ENCODE data around the gene P2RX7.
"Not testable (repeated sequence)": the region's sequence is repeated elsewhere in the genome, so short reads cannot be mapped to it uniquely, and the experiment has no call there.

The P2RX7 gene

DNA sequence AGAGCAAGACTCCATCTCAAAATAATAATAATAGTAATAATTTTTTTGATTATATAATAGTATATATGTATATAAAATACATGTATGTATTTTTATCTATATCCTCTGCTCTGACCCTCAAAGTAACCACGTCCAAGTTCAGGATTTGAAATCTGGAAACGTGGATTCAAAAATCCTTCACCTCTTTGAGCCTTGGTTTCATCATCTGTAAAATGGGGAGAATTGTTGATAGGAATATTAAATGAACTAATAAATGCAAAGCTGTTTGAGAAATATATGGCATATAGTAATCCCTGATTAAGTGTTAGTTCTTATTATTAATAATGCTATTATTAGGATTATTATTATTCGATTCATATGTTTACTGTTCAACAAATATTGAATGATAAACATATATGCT, 2.6 kb downstream of the P2RX7 start:
- no peak for DNase-seq (ENCODE audit: low spot score)

GRCh38 chr12:121137512-121137911, 4.8 kb downstream of the P2RX7 start:
- DNase-seq (ENCODE audit: low spot score), result no peak

GRCh38 chr12:121138284-121138683, 5.6 kb downstream of the P2RX7 start:
- no peak for DNase-seq (ENCODE audit: low spot score)

GRCh38 chr12:121139286-121139685, 6.6 kb downstream of the P2RX7 start:
- no peak for DNase-seq (ENCODE audit: low spot score)

- no peak for DNase-seq (ENCODE audit: low spot score)
These were observed 9.7 kb downstream of the P2RX7 start for GRCh38 chr12:121142171-121142950.

GRCh38 chr12:121144416-121144914, 11.8 kb downstream of the P2RX7 start:
- no peak for DNase-seq (ENCODE audit: low spot score)

- peak; percentile 35 for DNase-seq (ENCODE audit: low spot score)
These were observed 12.5 kb downstream of the P2RX7 start for GRCh38 chr12:121145221-121145620.

DNA sequence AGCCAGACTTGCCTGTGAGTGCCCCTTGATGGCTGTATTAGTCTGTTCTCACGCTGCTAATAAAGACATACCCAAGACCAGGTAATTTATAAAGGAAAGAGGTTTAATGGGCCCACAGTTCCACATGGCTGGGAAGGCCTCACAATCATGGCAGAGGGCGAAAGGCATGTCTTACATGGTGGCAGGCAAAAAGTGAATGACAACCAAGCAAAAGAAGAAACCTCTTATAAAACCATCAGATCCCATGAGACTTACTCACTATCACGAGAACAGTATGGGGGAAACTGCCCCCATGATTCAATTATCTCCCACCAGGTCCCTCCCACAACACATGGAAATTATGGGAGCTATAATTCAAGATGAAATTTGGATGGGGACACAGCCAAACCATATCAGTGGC, 16.6 kb downstream of the P2RX7 start:
- DNase-seq (ENCODE audit: low spot score), result not testable (repeated sequence)

GRCh38 chr12:121154793-121155375, 22.2 kb downstream of the P2RX7 start:
- DNase-seq (ENCODE audit: low spot score), result no peak

GRCh38 chr12:121156365-121156764, 23.7 kb downstream of the P2RX7 start:
- no peak for DNase-seq (ENCODE audit: low spot score)

- DNase-seq (ENCODE audit: low spot score), result no peak
These were observed 25.4 kb downstream of the P2RX7 start for GRCh38 chr12:121158085-121158484.

DNA sequence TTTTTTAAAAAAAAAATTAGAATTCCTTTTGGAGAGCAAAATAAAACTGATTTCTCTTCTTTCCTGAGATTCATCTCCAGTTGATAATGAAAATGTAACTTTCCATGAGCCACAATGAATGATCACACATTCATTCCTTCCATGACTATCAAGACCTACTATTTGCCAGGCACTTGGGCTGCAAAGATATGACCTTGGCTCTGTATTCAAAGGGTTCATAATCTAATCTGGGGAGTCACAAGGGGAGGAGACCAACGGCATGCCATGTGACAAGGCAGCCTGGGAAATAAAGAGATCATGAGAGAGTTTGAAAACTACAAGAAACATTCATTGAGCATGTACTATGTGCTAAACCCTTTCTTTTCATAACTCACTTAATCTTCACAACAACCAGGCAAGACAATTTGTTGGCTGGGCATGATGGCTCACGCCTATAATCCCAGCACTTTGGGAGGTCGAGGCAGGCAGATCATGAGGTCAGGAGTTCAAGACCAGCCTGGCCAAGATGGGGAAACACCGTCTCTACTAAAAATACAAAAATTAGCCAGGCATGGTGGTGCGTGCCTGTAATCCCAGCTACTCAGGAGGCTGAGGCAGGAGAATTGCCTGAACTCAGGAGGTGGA, 26.2 kb downstream of the P2RX7 start:
- not testable (repeated sequence) for DNase-seq (ENCODE audit: low spot score)

DNA sequence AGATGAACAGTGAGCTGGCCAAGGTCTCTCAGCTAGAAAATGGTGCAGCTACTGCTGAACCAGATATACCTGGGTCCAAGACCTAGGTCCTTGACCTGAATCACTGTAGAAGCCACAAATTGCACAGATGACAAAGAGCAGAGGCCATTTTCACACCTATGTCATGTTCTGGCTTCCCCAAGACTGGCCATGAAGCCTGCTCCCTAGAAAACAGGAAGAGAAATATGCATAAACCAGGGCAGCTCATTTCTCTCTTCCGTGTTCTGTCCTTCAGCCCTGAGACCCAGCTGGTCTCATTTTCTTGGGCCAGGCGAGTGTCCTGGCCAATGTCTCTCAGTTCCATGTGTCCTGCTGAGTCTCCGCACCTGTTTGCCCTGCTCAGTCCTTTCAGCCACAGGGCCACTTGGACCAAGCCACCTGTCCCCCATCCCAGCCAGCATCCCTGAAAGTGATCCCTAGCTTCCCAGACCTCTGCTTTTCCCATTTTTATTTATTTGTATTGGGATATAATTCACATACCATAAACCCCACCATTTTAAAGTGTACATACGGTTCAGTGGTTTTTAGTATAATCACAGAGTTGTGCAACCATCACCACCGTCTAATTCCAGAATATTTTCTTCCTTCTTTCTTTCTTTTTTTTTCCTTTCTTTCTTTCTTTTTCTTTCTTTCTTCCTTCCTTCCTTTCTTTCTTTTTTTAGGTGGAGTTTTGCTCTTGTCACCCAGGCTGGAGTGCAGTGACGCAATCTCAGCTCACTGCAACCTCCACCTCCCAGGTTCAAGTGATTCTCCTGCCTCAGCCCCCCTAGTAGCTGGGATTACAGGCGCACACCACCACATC, 27.0 kb downstream of the P2RX7 start:
- DNase-seq (ENCODE audit: low spot score), result no peak

DNA sequence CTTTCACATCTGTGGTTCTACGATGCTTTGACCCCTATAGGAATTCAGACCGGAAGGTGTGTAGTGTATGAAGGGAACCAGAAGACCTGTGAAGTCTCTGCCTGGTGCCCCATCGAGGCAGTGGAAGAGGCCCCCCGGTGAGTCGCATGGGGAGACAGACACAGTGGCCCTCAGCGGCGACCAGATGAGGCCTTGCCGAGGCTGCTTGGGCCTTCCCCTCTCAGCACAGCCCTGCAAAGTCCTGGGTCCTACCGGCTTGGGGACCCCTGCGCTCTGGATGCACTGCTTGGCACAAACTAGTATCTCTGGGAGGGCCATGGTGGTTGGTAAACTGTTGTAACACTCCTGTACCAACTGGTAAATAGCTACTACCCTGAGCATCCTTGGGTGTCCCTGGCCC, 29.7 kb downstream of the P2RX7 start:
- DNase-seq (ENCODE audit: low spot score), result no peak

- no peak for DNase-seq (ENCODE audit: low spot score)
These were observed 30.3 kb downstream of the P2RX7 start for GRCh38 chr12:121162985-121163384.

DNA sequence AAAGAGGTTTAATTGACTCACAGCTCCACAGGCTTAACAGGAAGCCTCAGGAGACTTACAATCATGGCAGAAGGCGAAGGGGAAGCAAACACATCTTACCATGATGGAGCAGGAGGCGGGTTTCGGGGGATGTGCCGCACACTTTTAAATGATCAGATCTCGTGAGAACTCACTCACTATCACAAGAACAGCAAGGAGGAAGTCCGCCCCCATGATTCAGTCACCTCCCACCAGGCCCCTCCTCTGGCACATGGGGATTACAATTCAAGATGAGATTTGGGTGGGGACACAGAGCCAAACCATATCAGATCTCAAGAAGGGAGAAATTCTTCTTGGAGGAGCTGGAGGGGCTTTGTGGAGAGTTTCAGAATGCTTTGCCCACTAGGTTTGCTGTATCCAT, 32.2 kb downstream of the P2RX7 start:
- DNase-seq (ENCODE audit: low spot score), result not testable (repeated sequence)

GRCh38 chr12:121165316-121165715, 32.6 kb downstream of the P2RX7 start:
- DNase-seq (ENCODE audit: low spot score), result no peak

DNA sequence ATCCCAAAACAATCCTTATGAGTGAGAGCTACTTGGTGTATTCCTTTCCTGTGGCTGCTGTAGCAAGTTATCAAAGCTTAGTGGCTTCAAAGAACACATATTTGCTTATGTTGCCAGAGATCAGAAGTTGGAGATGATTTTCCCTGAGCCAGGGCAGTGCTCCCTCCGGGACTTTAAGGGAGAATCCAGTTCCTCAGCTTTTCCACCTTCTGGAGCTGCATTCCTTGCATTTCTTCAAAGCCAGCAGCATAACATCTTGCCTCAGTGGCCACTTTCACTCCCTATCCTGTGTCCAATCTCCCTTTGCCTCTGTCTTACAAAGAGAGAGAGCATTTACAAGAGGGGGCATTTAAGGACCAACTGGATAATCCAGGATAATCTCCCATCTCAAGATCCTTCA, 33.7 kb downstream of the P2RX7 start:
- DNase-seq (ENCODE audit: low spot score), result no peak

DNA sequence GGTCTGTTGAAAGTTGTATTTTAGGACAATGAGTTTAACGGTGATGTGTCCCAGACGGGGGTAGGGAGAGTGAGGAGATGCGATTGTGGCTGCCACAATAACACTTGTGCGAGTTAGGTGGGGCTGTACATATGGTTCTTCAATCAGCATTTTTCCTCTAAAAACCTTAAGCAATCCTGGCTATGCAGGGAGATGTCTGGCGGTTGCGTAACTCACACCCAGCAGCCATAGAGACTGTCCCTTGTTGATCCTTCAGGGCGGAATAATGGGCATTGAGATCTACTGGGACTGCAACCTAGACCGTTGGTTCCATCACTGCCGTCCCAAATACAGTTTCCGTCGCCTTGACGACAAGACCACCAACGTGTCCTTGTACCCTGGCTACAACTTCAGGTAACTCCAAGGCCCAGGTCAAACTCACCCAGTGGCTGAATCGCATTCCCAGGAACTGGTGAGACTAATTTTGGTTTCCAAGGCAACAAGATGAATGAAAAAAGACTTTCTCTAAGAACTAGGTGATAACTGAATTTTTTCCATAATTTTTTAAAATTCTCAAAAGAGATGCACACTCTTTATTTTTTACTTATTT, 34.6 kb downstream of the P2RX7 start:
- DNase-seq (ENCODE audit: low spot score), result no peak

- no peak for DNase-seq (ENCODE audit: low spot score)
These were observed 35.3 kb downstream of the P2RX7 start for GRCh38 chr12:121167951-121168350.

- DNase-seq (ENCODE audit: low spot score), result no peak
These were observed 37.5 kb downstream of the P2RX7 start for GRCh38 chr12:121170151-121170550.

Measured in COLO829 (cell line).